GM18517 (cell line): ENCODE measurements around the gene FAR2.

Experiments used
- ATAC-seq: cut with Tn5 transposase; IDR thresholded peaks from one replicate; pipeline ENCODE4 v1.9.1; 2021; ENCODE audit warnings: mild to moderate bottlenecking, moderate library complexity; ENCODE audit not compliant: unreplicated experiment

Gene FAR2

DNA sequence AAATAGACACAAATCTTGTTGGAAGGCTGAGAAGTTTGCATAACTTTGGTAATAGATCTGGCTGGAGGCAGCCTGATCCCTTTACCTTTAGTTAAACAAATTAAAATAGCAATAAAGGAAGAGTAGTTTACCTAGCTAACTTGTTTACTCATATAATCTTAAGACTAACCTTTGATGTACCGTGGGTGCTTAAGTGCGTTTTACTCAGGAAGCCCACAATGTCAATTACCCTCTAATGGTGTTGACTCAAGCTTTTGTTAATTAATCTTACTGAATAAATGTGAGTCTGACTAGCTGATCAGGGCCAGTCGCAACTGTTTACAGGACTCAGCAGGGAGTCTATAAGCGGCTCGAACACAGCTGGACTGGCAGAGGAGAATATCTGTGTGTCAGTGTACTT lies 51.5 kb downstream of the FAR2 start:
- ATAC-seq: no peak

DNA sequence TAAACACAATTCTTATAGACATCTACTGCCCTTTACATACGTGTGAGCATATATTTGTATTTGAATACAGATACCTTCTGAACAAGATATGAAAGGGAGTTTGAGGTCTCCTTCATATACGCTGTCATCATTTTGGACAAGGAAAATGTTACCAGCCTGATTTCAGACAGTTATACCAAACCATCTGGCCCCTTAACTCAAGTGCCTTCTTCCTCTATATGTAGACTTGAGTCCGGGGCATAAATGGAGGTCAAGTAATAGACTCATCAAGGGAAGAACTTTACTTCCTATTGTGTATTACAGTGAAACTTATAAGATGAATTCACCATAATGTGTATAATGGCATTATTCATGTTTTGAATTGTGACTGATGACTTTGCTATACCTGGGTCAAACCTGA lies 52.2 kb downstream of the FAR2 start:
- ATAC-seq: no peak

DNA sequence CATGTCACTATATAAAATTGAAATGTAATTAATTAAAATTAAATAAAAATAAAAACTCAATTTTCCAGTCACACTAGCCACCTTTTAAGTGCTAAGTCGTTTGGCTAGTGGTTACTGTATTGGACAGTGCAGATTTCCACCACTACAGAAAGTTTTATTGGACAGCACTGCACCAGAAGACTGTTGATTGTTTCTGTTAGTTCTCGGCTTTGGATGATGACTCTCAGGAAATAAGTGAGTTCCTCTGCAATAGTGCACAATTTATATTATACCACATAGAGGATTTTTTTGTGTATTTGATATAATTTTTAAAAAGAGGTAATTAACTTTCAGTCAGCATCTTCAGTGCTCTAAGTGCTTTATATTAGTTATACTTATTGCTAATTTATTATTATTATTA lies 52.7 kb downstream of the FAR2 start:
- no peak for ATAC-seq

DNA sequence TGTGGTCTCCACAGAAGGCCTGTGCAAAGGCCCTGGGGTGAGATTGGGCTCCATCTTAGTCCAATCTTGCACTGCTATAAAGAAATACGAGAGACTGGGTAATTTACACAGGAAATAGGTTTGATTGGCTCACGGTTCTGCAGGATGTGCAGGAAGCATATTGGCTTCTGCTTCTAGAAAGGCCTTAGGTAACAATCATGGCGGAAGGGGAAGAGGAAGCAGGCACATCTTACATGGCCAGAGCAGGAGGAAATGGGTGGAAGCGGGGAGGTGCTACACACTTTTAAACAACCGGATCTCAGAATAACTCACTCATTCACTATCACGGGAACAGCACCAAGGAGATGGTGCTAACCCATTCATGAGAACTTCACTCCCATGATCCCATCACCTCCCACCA lies 55.4 kb downstream of the FAR2 start:
- no peak for ATAC-seq

DNA sequence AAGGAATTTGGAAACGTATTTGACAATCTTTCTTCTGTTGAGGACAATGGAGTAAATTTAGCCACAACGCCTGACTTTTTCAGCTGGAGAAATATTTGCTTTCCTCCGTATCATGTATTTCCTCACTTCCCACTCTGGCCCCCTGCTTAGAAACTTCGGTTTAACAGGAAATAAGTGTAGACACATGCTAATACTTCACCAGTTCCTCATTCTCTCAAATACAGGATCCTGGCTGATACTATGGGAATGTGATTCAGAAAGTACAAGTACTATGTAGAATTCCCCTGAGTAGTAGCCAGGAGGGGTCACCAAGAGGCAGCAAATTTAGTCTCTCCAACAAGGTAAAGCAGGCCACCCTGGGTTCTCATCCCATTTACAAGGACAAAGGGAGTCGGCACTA lies 58.0 kb downstream of the FAR2 start:
- ATAC-seq: no peak

DNA sequence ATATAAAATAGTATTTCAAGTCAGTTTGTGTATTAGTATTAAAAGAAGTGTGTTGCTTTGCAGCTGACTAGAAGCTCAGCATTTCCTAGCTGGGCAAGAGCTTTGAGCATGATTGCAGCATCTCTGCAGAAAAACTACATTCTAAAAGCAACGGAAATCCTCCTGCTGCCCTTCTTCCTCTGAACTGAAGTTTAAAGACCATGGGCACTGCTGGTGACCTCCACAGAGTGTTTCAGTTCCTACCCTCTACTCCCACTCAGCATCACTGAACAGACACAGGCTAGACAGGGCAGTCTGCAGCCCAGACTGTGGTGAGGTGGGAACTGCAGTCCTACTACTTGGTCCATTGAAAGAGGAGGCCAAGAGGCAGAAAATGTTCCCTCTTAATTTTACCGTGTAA lies 59.0 kb downstream of the FAR2 start:
- no peak for ATAC-seq

DNA sequence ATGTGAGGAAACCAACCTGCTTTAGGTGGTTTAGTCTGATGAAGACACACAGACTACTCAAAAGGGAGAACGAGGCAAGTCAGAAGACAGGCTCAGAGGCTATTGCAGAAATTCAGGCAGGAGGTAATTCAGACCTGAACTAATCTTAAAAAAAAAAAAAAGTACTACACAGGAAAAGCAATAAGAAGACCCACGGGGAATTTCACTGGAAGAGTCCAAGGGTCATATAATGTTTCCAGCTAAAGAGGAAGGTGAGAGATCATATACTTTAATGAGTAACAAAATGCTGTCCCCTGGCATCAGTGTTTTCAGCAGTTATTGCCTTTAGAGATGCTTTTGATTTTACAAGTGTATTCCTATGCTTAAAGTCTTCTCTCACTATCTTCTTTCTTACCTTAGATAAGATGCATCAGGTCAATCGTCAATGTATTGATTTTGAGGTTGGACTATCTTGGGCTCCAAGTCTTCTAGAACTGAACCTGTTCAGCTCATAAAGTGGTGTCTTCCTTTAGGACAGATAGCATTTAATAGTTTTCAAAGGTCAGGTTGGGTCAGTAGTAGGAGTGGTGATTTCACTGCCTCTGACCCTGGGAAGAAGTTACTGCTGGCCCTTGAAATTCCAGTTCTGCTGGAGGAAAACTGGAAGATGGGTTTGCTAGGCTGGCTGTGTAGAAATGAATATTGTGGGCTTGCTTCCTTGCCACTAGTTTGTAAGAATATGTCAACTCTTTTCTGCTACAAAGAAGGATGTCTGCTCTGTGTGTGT lies 60.0 kb downstream of the FAR2 start:
- no peak for ATAC-seq

DNA sequence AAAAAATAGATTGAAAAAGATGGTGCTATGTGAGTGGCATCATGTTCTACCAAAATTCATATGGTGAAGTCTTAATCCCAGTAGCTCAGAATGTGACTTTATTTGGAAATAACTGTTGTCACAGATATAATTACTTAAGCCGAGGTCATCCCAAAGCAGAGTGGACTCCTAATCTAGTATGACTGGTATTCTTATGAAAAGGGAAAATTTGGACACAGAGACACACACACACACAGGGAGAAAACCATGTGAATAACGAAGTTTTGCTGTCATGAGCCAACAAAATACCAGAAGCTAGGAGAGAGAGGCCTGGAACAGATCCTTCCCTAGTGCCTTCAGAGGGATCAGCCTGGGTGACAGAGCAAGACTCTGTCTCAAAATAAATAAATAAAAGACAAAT lies 62.6 kb downstream of the FAR2 start:
- no peak for ATAC-seq

DNA sequence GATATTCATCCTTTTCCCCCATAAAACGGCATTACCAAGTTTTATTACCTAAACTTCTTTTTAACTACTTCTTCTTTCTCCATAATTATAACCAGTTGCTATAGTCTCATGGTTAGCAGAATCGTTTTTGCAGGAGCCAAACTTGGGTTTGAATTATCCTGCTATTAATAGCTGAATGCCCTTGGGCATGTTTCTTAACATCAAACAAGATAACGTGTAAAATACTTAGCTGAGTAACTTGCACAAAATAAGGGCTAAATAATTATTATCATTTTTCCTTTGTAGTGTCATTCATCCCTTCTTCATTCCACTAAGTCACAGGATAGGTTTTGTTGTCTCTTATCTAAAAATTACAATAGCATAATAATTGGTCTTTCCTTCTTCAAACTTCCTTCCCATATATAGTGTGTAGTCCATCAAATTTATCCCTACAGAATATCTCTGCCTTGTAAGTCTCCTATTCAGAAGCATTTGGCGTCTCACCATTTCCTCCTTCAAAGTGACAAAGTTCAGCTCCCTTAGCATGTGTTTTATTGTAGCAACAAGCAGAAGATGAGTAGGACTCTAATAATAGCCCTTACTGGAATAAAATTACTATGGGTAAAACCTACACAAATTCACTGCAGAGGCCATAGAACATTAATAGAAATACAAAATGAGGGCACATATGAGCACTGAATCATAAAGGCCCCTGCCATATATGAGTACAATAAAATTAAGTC lies 63.8 kb downstream of the FAR2 start:
- no peak for ATAC-seq

DNA sequence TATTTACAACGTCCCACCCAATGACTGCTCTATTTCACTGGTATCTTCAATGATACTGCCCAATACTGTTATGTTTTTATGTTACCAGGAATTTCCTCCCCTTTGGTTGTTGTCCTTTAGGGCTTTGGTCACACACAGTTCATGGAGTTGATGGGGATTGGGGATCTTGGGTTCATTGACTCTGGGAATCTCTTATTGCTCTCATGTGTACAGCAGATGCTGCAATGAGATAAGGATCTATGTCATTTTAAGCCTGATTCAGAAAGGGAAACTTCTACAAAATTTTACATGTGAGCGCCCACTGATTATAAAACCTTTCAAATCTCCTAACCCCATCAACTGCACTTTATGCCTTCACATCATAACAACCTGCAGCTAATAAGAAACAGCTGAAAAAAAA lies 67.2 kb downstream of the FAR2 start:
- ATAC-seq: no peak

DNA sequence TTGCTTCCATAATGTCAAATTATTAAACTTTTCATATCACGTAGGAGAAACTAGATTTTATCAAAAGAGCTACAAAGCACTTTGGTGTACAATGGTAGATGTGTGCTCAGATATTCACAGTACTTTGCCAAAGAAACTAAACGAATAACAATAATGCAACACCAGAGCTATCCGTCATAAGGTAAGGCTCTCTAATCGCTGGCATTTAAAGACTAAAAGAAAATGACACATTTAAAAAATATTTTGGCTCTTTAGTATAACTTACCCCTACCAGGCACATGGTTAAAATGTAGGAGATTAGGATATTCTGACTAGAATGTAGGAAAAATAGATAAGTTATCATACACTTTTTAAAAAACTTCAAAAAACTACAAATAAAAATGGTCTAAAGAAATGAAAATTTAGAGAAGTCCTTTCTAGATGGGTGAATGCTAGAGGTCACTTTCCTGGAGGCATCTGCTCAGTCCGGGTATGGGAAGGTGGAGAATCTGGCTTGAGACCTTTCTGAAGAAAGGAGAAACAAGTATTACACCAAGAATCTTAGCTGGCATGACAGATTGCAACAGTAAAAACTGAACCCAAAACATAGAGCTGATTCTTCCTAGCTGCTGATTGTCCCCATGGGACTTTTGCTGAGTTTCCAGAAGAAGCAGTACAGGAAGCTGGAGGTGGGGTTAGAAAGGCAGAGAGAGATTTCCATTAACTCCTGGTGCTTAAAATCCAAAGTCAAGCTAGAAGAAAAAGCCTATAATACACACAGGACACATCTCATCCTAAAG lies 67.9 kb downstream of the FAR2 start:
- ATAC-seq: no peak

DNA sequence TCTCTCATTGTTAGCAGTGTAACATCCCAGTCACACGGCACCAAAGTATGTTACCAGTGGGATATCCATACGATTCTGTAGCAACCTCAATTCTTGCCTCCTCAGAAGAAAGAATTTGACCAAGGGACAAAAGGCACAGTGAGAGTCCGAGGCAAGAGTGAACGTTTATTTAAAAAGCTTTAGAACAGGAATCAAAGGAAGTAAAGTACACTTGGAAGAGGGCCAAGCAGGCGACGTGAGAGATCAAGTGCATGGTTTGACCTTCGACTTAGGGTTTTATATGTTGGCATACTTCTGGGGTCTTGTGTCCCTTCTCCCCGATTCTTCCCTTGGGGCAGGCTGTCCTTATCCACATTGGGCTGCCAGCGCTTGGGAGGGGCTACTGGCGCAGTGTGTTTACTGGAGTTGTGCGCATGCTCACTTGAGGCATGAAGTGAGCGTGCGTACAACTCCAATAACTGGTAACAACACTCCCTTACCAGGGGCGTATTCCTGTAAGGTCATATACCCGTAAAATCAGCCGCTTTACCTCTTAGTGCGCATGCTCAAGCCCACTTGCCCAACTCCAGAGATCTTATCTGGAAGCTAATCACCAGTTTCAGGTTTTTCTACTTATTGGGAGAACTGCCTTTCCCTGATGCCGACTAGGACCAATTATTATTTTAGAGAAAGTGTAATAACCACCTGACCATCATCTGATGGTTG lies 71.7 kb downstream of the FAR2 start:
- no peak for ATAC-seq

DNA sequence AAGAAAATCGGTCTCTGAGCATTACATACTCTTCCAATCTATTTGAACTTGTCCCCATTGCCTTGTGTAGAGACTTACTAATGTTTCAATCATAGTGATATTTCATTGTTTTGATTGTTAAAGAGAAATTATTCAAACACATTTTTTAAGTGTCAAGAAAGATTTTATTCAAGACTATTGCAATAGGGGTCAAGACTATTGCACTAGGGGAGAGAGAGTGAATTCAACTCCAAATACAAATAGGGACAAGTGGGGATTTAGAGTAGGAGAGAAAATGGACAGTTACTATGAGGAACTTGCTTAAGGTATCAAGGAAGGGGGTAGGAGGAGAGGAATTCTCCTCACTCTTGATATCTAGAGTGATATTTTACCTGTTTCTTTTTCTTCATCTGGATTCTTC lies 73.1 kb downstream of the FAR2 start:
- no peak for ATAC-seq

DNA sequence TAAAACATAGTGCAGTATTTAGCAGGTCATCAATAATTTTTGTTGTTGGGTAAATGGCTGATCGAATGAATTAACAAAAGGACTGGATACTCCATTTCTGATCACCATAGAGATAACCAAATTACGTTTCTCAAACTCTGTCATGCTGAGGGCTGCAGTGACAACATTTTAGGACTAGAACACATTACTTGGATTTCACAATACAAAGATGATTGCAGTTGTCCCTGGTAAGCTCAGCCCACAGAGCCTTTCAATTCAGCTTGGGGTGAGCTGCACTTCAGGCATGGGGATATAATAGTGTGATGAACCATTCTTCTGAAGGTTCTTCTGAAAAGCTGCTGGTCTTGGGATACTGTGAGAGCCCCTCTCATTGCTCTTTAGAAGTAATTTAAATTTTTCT lies 74.3 kb downstream of the FAR2 start:
- ATAC-seq: no peak

DNA sequence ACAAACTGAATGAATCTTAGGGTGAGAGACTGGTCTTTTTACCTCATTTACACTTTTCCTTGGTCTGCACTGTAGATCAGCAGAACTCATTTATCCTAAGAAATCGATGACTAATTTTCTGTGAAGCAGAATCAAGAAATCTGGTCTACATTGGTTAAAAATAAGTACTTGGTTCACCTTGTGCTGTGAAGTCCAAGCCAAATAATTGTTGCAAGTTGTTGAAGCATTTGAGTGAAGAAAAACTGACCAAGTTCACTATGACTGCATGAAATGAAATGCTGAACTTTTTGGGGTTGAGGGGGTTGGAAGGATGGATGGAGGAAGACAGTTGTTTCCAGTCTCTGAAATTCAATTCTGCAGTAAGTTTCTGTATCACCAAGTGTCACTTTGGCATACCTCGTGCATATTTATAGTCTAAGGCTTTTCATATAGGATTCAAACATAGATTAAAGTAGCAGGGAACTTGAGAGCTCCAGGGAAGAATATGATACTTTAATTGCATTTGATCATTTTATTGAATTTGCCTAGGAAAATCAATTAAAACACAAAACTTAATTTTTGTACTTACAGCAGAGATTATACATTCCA lies 75.0 kb downstream of the FAR2 start:
- ATAC-seq: no peak

DNA sequence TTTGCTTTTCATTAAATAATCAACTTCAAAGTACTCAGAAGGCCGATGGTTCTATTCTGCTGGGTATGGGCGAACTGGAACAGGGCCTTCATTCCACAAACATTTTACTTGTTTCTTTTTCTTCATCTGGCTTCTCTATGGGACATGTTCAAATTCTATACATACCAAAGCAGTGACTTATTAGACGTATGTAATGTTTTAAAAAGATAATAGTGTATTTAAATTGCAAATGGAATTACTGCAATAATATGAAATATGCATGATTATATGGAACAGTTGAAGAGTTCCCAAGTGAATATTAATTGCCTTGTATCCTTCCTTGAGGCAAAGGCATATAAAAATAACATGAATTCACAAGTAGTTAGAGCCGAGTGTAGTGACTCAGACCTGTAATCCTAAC lies 75.5 kb downstream of the FAR2 start:
- ATAC-seq: no peak

DNA sequence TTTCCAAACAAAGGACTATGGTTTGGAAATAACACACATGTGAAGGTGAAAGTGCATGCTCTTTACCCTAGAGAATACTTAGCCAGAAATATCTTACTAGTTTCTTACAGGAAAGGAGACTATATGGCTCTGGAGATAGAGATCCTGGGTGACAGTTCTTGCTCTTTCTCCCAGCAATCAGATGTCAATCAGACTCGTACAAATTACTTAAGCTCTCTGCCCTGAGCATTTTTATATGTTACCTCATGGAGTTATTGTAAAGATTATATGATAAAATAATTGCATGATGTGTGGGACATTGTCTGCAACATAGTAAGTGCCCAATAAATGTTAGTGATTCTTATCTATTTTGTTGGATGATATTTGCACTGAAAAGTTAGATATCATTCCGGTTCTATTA lies 76.8 kb downstream of the FAR2 start:
- ATAC-seq: no peak

DNA sequence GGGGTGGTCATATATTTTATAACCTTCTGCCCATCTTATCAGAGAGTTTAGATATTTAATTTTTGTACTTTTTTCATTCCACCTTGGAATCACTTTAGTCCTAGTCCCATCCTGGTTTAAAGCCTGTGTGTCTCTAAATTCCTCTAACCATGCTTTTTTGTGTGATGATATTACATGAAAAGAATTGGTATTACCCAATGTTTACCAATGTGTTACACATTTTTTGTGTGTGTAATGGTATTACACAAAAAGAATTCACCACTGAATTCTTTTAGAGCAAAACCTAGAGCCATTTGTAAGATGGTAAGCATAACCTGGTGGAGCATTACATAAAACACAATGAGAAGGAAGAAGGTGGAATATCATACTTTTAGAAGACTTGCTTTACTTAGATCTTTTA lies 77.5 kb downstream of the FAR2 start:
- ATAC-seq: no peak

DNA sequence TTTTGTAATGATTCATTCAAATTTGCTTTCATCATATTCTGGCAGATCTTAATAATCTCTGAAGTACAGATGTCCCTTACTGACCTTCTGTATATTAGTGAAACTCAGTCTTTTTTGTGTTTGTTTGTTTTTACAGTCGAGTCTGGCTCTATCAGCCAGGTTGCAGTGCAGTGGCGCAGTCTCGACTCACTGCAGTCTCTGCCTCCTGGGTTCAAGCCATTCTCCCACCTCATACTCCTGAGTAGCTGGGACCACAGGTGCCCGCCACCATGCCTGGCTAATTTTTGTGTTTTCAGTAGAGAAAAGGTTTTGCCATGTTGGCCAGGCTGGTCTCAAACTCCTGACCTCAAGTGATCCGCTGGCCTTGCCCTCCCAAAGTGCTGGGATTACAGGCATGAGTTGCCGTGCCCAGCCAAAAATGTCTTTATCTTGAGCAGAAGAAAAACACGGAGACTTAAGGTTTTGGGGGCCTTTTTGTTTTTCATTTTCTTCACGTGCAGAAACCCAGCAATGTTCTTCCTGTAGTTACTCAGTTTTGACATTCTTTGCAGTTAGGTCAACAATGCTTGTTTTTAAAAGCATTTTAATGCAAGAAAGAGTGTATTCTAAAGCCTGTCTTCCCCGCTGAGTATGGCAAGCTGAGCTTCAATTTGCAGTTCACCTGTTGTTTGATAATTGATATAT lies 79.5 kb downstream of the FAR2 start:
- no peak for ATAC-seq

DNA sequence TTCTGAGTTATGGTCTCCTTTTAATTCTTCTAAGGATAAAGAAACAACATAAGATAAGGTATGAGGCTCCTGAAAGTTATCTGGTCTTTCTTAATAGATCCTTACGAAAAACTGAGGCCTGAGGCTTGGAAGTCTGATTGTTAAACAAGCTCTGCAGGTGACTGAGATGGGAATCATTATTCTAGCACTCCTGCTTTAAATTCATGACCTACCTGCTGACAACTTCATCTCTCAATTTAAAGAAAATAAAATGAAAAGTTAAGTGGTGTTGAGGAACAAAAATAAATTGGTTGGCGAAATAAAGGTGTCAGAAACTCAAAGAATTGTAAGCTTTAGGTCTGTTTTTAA lies 80.1 kb downstream of the FAR2 start:
- no peak for ATAC-seq

DNA sequence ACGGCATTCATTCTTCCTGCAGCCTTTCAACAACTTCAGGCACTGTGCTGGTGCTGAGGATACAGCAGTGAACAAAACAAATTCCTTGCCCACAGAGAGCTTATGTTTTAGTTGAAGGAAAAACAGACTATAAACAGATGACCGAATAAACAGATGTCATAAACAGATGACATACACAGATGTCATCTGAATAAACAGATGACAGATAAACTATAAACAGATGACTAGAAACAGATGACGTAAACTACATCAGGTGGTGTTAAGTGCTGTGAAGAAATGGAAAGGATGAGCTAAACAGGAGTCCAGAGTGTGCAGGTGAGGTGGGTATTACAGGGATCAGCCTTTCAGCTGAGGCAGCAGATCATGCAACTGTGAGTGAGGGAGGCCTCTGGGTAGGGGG lies 80.9 kb downstream of the FAR2 start:
- ATAC-seq: no peak
